HG02852 (cell line): ENCODE data around the gene SLC6A12.

Experiments
- ATAC-seq: cut with Tn5 transposase; IDR thresholded peaks from one replicate; pipeline ENCODE4 v1.9.1; 2021; ENCODE audit warnings: mild to moderate bottlenecking, moderate library complexity; ENCODE audit not compliant: unreplicated experiment

Gene SLC6A12

GRCh38 chr12:145369-145960 is 68.5 kb downstream of the SLC6A12 start:
- no peak for ATAC-seq

GRCh38 chr12:144650-145284 is 69.2 kb downstream of the SLC6A12 start:
- no peak for ATAC-seq

GRCh38 chr12:143964-144649 is 69.8 kb downstream of the SLC6A12 start:
- ATAC-seq = no peak

- ATAC-seq = no peak
These were observed 73.8 kb downstream of the SLC6A12 start for GRCh38 chr12:140162-140561.
